ENCODE results near the gene EFS. TPM values are rescaled to one million over a fixed set of nuclear protein-coding genes. Genes with fewer than 3 reads are reported as not detected.

The EFS gene
- total and polyA plus RNA-seq, 2 experiments from 2014 or later, result 16.7 to 36.6 TPM

- no peak for DNase-seq (ENCODE audit: low read depth in 1 of 2, low spot score in 1 of 2)
- no peaks in the 10 kb centered on the region for H3K27me3 ChIP-seq
- no peaks in the 10 kb centered on the region for H3K9me3 ChIP-seq (ENCODE audit: low read depth)
- no peak for TF ChIP-seq CTCF (IDR thresholded peaks at IDR 0.05; ENCODE audit: low read depth, low read length)
- peaks cover 49% of the 10 kb centered on the region for H3K36me3 ChIP-seq
- peak overlapping the region; percentile 86 for H3K27ac ChIP-seq
- no peak overlapping the region for H3K4me3 ChIP-seq
- no peaks in the 10 kb centered on the region for H3K4me1 ChIP-seq (ENCODE audit: low read depth)
Observed at GRCh38 chr14:23380197-23380914, 15.4 kb upstream of the EFS start.

GRCh38 chr14:23379366-23380196, 14.6 kb upstream of the EFS start:
- Histone ChIP-seq H3K27me3 (no peaks in the 10 kb centered on the region), H3K27ac (peak overlapping the region; percentile 86), H3K4me1 (ENCODE audit: low read depth) (no peaks in the 10 kb centered on the region), H3K36me3 (peaks cover 41% of the 10 kb centered on the region), H3K4me3 (no peak overlapping the region), H3K9me3 (ENCODE audit: low read depth) (no peaks in the 10 kb centered on the region)
- DNase-seq (ENCODE audit: low read depth in 1 of 2, low spot score in 1 of 2), result peak; percentile 45 to 86
- TF ChIP-seq CTCF (IDR thresholded peaks at IDR 0.05; ENCODE audit: low read depth, low read length), result peak; percentile 97

DNA sequence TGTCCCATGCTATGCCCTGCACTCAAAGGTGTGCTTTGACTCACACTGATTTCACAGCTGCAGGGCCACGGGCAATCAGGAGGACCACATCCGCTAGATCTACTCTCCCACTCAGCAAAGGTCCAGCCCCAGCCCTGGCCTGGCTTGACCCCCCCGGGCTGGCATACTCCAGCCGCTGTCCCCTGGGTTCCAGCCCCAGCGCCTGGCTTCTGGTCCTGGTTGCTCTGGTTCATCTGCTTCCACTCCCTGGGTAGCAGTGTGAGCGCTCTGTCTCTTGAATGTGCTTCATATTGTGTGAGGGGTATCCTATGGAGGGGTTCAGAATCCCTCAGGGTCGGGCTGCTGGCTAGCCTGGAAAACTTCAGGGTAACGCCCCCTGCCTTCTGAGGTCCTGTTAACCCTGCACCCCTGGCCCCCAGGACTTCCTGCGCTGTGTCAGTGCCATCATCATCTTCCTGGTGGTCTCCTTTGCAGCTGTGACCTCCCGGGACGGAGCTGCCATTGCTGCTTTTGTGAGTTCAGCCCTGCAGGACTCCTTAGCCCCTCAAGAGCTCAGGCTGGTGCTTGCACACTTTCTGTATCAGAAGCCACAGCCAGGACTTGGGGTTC, 13.7 kb upstream of the EFS start:
- Histone ChIP-seq H3K9me3 (ENCODE audit: low read depth) (no peaks in the 10 kb centered on the region), H3K27ac (peak overlapping the region; percentile 86), H3K4me3 (no peak overlapping the region), H3K36me3 (peaks cover 33% of the 10 kb centered on the region), H3K4me1 (ENCODE audit: low read depth) (no peaks in the 10 kb centered on the region), H3K27me3 (no peaks in the 10 kb centered on the region)
- no peak for TF ChIP-seq CTCF (IDR thresholded peaks at IDR 0.05; ENCODE audit: low read depth, low read length)
- peak in 1 of 2 donors; percentile 68 for DNase-seq (ENCODE audit: low read depth in 1 of 2, low spot score in 1 of 2)

DNA sequence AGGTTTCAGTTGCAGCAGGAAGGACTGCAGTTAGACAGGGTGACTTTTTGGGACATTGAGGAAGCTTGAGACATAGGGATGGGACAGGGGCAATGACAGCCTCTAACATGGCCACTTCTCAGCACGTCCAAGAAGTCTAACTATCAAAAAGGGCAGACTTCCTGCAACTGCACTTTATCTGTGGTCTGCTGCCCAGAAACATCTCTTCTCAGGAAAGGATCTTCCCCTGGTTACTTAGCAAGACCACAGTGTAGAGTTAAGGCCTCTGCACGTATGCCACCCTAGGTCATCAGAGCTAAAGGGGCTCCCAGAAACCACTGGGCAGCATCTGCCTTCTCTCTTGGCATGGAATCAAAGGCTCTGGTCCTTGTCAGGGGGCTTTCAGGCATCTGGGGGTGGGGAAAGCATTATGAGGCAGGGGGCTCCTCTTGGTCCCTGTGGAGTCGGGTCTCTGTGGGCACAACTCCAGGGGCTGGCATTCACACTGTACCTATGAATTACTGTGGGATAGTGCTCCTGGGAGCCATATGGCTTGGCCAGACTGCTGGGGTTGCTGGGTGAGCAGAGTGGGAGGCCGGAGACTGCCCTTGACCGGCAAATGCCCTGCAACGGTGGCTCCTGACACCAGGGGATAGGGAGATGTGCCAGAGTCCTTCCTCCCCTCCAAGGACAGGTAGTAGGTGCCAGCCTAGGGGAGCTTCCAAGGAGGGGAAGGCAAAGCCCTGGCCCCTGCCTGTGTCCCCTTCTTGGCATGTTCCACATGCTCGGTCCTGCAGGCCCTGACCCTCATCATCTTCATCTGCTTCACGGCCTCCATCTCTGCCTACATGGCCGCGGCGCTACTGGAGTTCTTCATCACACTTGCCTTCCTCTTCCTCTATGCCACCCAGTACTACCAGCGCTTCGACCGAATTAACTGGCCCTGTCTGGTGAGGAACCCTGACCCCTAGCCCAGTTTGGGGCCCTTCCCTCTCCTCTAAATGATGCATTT, 12.9 kb upstream of the EFS start:
- Histone ChIP-seq H3K36me3 (peaks cover 24% of the 10 kb centered on the region), H3K27me3 (no peaks in the 10 kb centered on the region), H3K27ac (peak overlapping the region; percentile 86), H3K4me3 (no peak overlapping the region), H3K4me1 (ENCODE audit: low read depth) (no peaks in the 10 kb centered on the region), H3K9me3 (ENCODE audit: low read depth) (no peaks in the 10 kb centered on the region)
- TF ChIP-seq CTCF (IDR thresholded peaks at IDR 0.05; ENCODE audit: low read depth, low read length), result no peak
- peak in 1 of 2 donors; percentile 57 for DNase-seq (ENCODE audit: low read depth in 1 of 2, low spot score in 1 of 2)

DNA sequence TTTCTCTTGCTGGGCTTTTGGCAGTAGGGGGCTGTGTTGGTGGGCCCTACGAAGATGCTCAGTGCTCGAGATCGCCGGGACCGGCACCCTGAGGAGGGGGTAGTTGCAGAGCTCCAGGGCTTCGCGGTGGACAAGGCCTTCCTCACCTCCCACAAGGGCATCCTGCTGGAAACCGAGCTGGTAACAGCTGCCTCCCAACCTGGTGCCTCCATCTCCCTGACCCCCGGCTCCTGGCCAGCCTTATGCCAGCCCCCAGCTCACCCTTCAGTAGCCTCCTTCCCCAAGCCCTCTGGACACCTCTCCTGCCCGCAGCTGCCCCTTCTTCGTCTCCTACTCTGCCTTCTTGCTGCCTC, 12.2 kb upstream of the EFS start:
- Histone ChIP-seq H3K9me3 (ENCODE audit: low read depth) (no peaks in the 10 kb centered on the region), H3K36me3 (peaks cover 17% of the 10 kb centered on the region), H3K27ac (peak overlapping the region; percentile 86), H3K4me3 (no peak overlapping the region), H3K27me3 (no peaks in the 10 kb centered on the region), H3K4me1 (ENCODE audit: low read depth) (no peaks in the 10 kb centered on the region)
- DNase-seq (ENCODE audit: low read depth in 1 of 2, low spot score in 1 of 2), result peak in 1 of 2 donors; percentile 53
- no peak for TF ChIP-seq CTCF (IDR thresholded peaks at IDR 0.05; ENCODE audit: low read depth, low read length)
